HG02973 (cell line): ENCODE measurements around the gene ZXDC.

Source experiments
- ATAC-seq: cut with Tn5 transposase; IDR thresholded peaks from one replicate; pipeline ENCODE4 v1.9.1; 2021; ENCODE audit warnings: moderate library complexity; ENCODE audit not compliant: unreplicated experiment

ZXDC gene

DNA sequence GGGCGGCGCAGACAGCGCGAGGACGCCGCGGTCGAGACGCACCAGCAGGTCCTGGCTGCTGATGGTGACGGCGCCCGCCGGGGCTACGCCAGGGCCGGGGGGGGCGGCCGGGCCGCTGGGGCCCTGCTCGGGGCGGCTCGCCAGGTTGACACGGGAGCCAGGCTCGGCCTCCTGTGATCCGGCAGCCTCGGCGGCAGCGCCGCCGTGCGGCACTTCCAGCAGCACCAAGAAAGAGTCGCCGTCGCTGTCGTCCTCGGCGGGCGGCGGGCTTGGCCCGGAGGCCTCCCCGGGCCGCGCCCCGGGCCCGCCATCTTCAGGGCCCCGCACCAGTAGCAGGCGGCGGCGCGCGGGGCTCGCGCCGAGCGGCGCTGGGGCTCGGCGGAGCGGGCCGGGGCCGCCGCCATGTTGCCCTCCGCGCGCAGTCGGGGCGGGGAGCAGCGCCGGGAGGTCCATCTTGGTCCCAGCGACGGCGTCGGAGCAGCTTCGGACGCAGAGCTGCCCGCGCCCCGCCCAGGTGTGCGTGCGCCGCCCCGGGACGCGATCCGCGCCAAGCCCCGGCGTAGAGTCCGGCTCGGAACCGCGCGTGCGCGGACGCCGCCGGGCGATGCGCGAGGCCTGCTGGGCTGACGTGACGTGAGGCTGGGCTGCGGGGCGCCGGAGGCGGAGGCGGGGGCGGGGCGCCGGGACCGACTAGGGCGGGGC lies at the start of gene ZXDC:
ZXDC (minus strand) TSS at position 479 of the 702 bp plus-strand sequence; CDS start at position 453, 26 bp downstream.
- peak; percentile 68 for ATAC-seq

DNA sequence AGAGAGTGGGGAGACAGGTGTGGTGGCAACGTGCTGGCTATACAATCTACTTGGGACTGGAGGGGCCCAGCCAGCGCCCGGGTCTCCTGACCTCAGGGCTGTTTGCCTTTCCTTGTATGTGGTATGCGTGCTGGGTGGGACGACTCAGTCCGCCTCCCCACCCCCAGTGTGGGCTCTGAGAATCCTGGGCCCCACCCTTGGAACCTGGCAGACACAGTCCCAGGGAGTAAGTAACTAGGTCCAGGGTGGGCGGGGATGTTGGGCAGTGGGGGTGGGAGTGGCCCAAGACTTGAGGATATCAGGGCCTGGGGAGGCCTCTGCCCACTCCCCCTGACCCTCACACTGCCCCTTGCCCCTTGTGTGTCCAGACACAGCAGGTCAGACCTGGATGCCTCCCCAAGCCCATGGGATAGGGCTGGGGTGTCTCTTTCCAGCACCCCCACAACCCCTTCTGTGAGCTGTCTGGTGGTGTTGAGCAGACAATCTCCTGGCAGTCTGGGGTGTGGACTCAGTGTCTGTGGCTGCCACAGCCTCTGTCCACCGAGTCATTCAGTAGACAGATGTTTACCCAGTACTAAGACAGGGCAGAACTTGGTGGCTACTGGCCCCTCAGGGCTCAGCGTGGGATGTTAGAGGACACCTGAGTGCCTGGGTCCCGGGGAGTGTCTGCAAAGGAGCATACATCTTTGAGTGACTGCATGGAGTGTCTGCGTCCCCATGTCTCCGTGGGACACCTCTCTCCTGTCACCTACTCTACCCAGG lies 49.6 kb upstream of the ZXDC start:
- ATAC-seq = no peak

- no peak for ATAC-seq
Observed at GRCh38 chr3:126524429-126524988, 48.8 kb upstream of the ZXDC start.

- ATAC-seq = no peak
Observed at GRCh38 chr3:126523745-126524428, 48.2 kb upstream of the ZXDC start, which contains the start of gene CHST13. Gene CHST13, plus strand, starts transcription at chr3:126524155. Its CDS starts 178 bp downstream, at chr3:126524333.

DNA sequence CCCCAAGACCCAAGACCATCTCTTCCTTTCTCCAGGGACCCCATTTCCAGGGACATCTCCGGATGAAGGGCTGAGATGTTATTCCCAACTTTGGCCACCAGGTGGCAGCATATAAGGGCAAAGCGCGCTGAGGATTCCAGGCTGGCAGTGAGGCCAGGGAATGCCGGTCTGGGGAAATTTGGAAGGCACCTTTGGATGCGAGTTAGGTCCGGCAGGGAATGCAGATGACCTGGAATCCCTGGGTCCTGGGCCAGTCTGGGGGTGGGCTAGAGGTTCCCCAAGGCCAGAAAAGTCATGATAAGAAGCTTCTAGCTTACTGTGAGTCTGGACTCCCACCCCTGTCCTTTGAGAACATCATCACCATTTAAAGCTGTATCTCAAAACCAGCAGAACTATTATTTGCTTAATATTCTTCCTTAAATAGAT lies 46.7 kb upstream of the ZXDC start:
- no peak for ATAC-seq

GRCh38 chr3:126521122-126521891 lies 45.6 kb upstream of the ZXDC start:
- no peak for ATAC-seq

- ATAC-seq = no peak
Observed at GRCh38 chr3:126519506-126520455, 44.1 kb upstream of the ZXDC start.

GRCh38 chr3:126518779-126519177 lies 43.1 kb upstream of the ZXDC start:
- ATAC-seq = no peak

DNA sequence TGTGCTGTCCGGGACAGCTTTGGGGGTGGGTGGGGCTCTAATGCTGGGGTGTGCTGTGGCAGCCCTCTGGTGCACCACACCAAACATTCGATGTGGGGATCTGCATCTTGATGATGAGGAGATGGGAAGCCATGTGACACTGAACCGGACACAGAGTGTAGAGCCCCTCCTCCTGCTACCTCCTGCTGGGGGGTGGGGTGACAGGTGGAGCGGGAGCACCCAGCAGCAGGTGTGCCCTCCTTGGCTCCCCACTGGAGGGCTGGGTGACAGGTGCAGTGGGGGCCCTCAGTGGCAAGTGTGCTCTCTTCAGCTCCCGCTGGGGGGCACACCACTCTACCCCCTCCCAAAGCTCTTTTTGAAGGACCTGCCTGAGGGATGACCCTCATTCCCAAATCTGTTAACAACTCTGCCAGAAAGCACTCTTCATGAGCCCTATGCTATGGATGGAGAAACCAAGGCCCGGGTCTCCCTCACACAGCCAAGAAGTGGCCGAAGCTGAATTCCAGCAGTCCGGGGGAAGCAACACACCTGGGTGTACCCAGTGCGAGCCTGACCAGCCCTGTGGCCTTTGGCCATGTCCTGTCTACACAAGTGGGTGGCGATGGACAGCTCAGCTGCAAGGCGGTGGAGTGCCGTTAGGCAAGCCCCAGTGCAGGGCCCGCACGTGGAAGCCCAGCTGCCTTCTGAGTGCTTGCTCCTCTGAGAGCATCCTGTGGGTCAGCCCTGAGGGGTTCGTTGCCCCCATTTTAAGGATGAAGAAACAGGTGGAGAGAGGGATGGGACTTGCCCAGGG lies 42.5 kb upstream of the ZXDC start:
- ATAC-seq = no peak

DNA sequence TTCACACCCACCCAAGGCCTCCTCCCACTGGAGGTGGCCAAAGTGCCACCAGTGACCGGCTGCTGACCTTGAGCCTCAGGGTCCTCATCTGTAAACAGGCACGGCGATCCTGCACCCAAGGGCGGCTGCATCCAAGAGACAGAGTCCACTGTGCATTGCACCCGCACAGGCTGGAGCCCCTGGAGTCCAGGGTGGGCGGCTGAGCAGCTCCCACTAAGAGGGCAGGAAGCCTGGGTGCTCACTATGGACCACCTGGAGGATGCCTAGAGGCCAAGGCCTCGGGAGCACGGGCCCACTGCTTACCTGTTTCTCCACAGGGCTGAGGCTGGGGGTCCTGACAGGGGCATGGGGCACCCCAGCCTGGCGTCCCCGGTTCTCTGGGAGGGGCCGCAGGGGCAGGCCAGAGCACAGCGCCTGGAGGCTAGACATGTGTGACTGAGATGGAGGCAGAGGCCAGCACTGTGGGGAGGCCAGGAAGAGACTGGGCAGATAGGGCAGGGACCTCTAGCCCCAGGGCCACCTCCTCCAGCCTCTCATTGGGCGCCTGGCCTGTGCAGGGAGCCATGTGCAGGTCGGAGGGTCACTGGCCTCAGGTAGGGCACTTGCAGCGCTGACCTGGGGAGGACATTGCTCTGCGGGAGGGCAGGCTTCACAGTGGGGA lies 41.7 kb upstream of the ZXDC start, which contains the start of gene UROC1:
UROC1 (minus strand) TSS at position 483 of the 661 bp plus-strand sequence; CDS start at position 429, 54 bp downstream.
- no peak for ATAC-seq

DNA sequence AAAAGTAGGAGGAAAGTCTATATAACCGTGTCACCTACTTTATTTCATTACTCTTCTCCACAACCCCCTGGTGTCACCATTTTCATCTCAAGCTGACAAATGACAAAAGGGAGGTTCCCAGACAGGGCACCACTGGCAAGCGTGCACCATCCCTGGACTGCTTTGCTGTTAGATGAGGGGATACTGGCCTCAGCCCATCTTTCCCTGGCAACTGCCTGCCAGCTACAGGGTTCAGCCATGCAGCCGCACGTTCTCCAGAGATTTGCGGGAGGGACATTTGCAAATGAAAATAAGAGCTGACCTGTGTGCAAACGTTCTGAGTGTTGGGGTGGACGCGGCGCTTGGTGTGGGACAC lies 41.2 kb upstream of the ZXDC start:
- no peak for ATAC-seq

- no peak for ATAC-seq
Observed at GRCh38 chr3:126516152-126516935, 40.7 kb upstream of the ZXDC start.

- no peak for ATAC-seq
Observed at GRCh38 chr3:126515066-126515706, 39.5 kb upstream of the ZXDC start.

DNA sequence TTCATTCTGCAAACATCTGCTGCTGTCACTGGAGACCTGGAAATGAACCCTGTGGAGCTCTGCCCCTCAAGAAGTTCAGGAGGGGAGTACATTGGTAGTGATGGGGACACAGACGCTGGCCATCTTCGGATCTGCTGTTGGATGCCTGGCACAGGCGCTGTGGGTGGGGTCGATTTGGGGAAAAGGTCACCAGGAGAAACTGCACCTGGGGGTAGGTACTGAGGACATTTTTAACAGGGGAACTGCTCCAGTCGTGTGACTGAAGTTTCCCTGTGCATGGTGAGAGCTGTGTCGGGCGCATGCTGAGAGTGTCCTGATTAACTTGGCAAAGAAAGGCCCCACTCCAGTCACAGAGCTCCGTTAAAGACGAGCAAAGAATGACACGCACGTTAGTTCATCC lies 38.5 kb upstream of the ZXDC start:
- ATAC-seq = no peak

- no peak for ATAC-seq
Observed at GRCh38 chr3:126512916-126513650, 37.4 kb upstream of the ZXDC start.

DNA sequence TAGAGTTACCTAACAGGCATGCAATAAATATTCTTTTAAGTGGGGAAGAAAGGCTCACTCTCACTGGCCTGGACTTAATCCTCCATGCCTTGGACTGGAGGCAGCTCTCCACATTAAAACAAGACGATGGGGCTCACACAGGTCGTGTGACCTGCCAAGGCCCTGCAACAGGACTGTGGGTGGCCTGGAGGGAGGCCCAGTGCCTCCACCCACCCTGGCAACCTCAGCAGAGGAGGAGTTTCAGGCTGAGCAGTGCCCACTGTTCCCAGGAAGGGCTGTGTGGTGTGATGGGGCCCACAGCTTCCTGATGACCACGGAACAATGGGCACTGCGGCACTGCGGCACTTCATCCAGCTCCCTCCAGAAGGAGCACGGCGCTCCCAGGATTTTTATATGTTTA lies 36.3 kb upstream of the ZXDC start:
- ATAC-seq = no peak
